ENCODE measurements around the gene MAGI1.

Gene MAGI1

DNA sequence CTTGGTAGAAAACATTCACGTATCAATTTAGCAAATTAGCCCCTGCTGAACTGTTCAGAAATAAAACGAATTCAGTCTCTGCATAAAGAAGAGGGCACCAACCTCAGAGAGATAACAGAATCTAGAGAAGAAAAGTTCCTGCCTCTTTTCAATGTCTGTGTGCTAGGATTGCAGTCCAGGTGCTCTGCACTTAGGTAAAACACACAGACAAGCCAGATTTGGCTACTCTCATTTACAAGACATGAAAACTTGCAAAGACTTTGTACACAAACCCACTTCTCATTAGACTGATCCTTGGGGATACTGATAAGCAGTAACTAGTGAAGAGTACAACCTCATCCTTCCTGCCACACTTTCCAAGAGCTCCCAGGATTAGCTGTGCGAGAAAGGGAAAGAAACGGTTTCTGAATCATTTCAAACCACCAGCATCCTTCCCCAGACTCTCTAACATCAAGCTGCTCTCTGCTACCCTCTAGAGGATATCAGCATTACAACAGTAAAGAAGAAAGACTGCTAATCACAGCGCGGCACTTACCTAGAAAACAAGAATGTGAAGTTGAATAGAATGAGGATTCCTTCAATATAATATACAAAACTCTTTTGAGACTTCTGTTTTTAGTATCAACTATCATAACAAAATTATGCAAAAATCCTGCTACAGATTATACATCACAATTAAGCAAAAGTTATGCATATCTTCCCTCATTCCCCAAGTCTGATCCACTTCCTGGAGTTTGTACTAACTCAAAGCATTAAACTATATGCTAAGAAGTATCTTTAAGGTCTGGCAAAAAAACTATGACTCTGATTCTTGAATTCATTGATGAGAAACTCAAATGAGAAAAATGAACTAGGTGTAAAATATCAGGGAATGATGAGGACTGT is 306.4 kb downstream of the MAGI1 start:
- Histone ChIP-seq H3K4me3 (ENCODE audit: low read depth in 1 of 2, low read length in 1 of 2) (no peak overlapping the region), H3K27me3 (no peaks in the 10 kb centered on the region), H3K4me1 (ENCODE audit: control insufficient read depth in 1 of 2, insufficient read depth in 1 of 2, low read depth in 1 of 2, low read length in 1 of 2) (no peaks in the 10 kb centered on the region), H3K27ac (no peak overlapping the region), H3K36me3 (no peaks in the 10 kb centered on the region), H3K9me3 (no peaks in the 10 kb centered on the region)
- TF ChIP-seq, protein P1, sequence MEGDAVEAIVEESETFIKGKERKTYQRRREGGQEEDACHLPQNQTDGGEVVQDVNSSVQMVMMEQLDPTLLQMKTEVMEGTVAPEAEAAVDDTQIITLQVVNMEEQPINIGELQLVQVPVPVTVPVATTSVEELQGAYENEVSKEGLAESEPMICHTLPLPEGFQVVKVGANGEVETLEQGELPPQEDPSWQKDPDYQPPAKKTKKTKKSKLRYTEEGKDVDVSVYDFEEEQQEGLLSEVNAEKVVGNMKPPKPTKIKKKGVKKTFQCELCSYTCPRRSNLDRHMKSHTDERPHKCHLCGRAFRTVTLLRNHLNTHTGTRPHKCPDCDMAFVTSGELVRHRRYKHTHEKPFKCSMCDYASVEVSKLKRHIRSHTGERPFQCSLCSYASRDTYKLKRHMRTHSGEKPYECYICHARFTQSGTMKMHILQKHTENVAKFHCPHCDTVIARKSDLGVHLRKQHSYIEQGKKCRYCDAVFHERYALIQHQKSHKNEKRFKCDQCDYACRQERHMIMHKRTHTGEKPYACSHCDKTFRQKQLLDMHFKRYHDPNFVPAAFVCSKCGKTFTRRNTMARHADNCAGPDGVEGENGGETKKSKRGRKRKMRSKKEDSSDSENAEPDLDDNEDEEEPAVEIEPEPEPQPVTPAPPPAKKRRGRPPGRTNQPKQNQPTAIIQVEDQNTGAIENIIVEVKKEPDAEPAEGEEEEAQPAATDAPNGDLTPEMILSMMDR (IDR thresholded peaks at IDR 0.05), result no peak

DNA sequence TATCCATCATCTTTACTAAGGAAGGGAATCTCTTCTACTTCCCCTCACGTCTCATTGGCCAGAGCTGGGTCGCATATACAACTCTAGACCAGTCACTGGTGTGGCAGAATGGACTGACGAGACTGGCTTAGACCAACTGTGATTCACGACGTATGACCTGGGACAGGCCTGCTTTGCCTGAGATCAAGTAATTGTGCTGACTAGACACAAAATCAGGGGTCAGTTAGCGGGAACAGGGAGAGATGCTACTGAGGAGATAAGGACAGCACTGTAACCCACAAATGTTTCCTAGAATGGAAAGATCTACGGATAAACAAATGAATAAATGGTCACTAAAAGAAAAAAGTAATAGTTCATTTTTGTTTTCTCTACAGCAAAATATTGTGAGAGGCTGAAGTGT is 308.3 kb downstream of the MAGI1 start:
- Histone ChIP-seq H3K27ac (no peak overlapping the region), H3K27me3 (no peaks in the 10 kb centered on the region), H3K4me3 (ENCODE audit: low read depth in 1 of 2, low read length in 1 of 2) (no peak overlapping the region), H3K9me3 (no peaks in the 10 kb centered on the region), H3K4me1 (ENCODE audit: control insufficient read depth in 1 of 2, insufficient read depth in 1 of 2, low read depth in 1 of 2, low read length in 1 of 2) (no peaks in the 10 kb centered on the region), H3K36me3 (no peaks in the 10 kb centered on the region)
- TF ChIP-seq, protein P1 (IDR thresholded peaks at IDR 0.05), result no peak

DNA sequence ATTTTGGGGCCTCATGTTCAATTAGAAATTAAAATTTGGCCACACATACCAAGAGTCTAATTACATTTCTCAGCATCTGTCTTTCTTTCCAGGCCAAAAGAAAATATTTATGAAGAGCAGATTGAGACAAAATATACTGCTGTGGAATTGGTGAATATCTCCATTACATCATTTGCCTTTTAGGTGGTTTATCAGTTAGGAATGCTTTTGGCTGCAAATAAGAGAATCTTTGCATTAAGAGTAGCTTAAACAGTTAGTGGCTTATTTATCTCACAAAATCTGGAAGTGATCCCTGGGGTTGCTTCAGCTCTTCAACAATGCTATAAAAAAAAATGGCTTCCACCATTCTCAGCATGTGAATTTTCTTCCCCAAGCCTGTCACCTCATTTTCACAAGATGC is 308.7 kb downstream of the MAGI1 start:
- H3K4me1 ChIP-seq (ENCODE audit: control insufficient read depth in 1 of 2, insufficient read depth in 1 of 2, low read depth in 1 of 2, low read length in 1 of 2), result no peaks in the 10 kb centered on the region
- H3K9me3 ChIP-seq, result no peaks in the 10 kb centered on the region
- no peaks in the 10 kb centered on the region for H3K36me3 ChIP-seq
- H3K27ac ChIP-seq, result no peak overlapping the region
- no peaks in the 10 kb centered on the region for H3K27me3 ChIP-seq
- H3K4me3 ChIP-seq (ENCODE audit: low read depth in 1 of 2, low read length in 1 of 2), result no peak overlapping the region
- TF ChIP-seq, protein P1 (IDR thresholded peaks at IDR 0.05), result no peak

DNA sequence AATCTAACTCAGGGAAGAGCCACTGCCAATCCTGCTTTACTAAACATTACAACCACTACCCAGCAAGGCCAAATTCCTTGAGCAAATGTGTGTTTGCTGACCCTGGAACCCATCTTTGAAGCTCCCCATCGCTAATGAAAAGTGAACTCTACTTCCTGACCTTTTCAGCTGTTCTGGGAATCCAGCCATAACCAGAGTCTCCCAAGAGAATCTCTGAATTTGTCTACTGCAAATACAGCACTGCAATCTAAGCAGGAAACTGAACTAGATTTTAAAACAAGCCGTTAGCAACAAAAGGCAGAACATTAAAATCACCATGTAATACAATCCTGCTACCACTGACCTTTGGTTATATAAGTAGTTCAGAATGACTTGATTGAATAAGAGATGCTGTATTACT is 309.2 kb downstream of the MAGI1 start:
- TF ChIP-seq, protein P1 (IDR thresholded peaks at IDR 0.05), result no peak
- Histone ChIP-seq H3K4me3 (ENCODE audit: low read depth in 1 of 2, low read length in 1 of 2) (no peak overlapping the region), H3K27ac (no peak overlapping the region)

DNA sequence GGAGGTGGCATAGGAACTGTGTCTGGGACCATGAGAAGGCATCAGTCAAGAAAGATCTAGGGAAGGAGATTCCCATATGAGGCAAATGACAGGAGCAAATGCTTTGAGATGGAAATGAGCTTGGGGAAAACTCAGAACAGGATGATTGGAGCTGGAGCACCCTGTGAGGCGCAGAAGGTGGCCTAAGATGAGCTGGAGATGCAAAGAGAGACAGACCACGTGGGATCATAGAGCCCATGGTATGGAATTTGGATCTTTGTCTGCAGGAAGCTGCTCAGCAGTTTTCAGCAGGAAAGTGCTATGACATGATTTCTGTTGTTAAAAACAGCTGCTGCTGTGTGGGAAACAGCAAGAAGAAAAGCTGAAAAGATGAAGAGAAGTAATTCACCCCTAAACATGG is 310.6 kb downstream of the MAGI1 start:
- Histone ChIP-seq H3K27me3 (no peaks in the 10 kb centered on the region), H3K4me1 (ENCODE audit: control insufficient read depth in 1 of 2, insufficient read depth in 1 of 2, low read depth in 1 of 2, low read length in 1 of 2) (no peaks in the 10 kb centered on the region), H3K27ac (no peak overlapping the region), H3K4me3 (ENCODE audit: low read depth in 1 of 2, low read length in 1 of 2) (no peak overlapping the region), H3K9me3 (no peaks in the 10 kb centered on the region), H3K36me3 (no peaks in the 10 kb centered on the region)
- TF ChIP-seq, protein P1 (IDR thresholded peaks at IDR 0.05), result no peak

More for the DNA sequence above, 309.2 kb downstream of the MAGI1 start:
- Histone ChIP-seq H3K27me3 (no peaks in the 10 kb centered on the region), H3K36me3 (no peaks in the 10 kb centered on the region), H3K9me3 (no peaks in the 10 kb centered on the region), H3K4me1 (ENCODE audit: control insufficient read depth in 1 of 2, insufficient read depth in 1 of 2, low read depth in 1 of 2, low read length in 1 of 2) (no peaks in the 10 kb centered on the region)

Data from neutrophil (primary cell).